GM12878 (cell line): Measurements from ENCODE around the gene GGPS1. TPM values are rescaled to one million over a fixed set of nuclear protein-coding genes. Genes with fewer than 3 reads are reported as not detected.

Source experiments
- ASH2L ChIP-seq: fragments of 300-600, 200-600 bp; sonication (generic); IDR thresholded peaks from 2 replicates; pipeline ENCODE4 v1.6.1; 2017; ENCODE audit warnings: low read depth, mild to moderate bottlenecking, borderline replicate concordance
- CHD2 ChIP-seq: IDR thresholded peaks from 2 replicates; pipeline ENCODE4 v1.6.1; 2011; ENCODE audit warnings: low read depth, low read length, improper control_type of control experiment, borderline replicate concordance
- CHD4 ChIP-seq: fragments of 200-600 bp; sonication (generic); IDR thresholded peaks from 2 replicates; pipeline ENCODE4 v1.6.1; 2016; ENCODE audit warnings: mild to moderate bottlenecking
- EED ChIP-seq: sonication (generic); IDR thresholded peaks from 2 replicates; pipeline ENCODE4 v1.6.1; 2016; ENCODE audit warnings: antibody characterized with exemption, low read depth
- ESRRA ChIP-seq: IDR thresholded peaks from 2 replicates; pipeline ENCODE4 v1.6.1; 2012; ENCODE audit warnings: mild to moderate bottlenecking, low read length, improper control_type of control experiment
- HDAC2 ChIP-seq: fragments of 200-600 bp; sonication (generic); IDR thresholded peaks from 2 replicates; pipeline ENCODE4 v1.6.1; 2017
- LARP7 ChIP-seq: fragments of 450-650 bp; IDR thresholded peaks from 2 replicates; pipeline ENCODE4 v1.6.1; 2017; ENCODE audit warnings: mild to moderate bottlenecking
- MEF2B ChIP-seq: fragments of 450-650 bp; IDR thresholded peaks from 2 replicates; pipeline ENCODE4 v1.6.1; 2018; ENCODE audit warnings: mild to moderate bottlenecking, moderate library complexity; ENCODE audit not compliant: partially characterized antibody, poor library complexity, severe bottlenecking
- MTA2 ChIP-seq: fragments of 450-650 bp; IDR thresholded peaks from 2 replicates; pipeline ENCODE4 v1.6.1; 2016; ENCODE audit warnings: low read depth, mild to moderate bottlenecking, moderate library complexity
- MTA3 ChIP-seq: IDR thresholded peaks from 2 replicates; pipeline ENCODE4 v1.6.1; 2012; ENCODE audit warnings: low read length, inconsistent platforms, borderline replicate concordance
- NR2F1 ChIP-seq: fragments of 450-650 bp; conservative IDR thresholded peaks from 2 replicates; pipeline ENCODE4 v1.6.1; 2017; ENCODE audit warnings: mild to moderate bottlenecking
- RBBP5 ChIP-seq: fragments of 200-600 bp; sonication (generic); conservative IDR thresholded peaks from 2 replicates; pipeline ENCODE4 v1.6.1; 2016
- RCOR1 ChIP-seq: conservative IDR thresholded peaks from 2 replicates; pipeline ENCODE4 v1.6.1; 2012; ENCODE audit warnings: low read depth, low read length, improper control_type of control experiment
- SREBF2 ChIP-seq: IDR thresholded peaks from 2 replicates; pipeline ENCODE4 v1.6.1; 2012; ENCODE audit warnings: mild to moderate bottlenecking, low read length
- YY1 ChIP-seq: IDR thresholded peaks from 2 replicates; pipeline ENCODE4 v1.6.1; 2011; ENCODE audit warnings: low read depth, mild to moderate bottlenecking, low read length
- ZNF217 ChIP-seq: fragments of 450-650 bp; IDR thresholded peaks from 2 replicates; pipeline ENCODE4 v1.6.1; 2017; ENCODE audit warnings: antibody characterized with exemption, mild to moderate bottlenecking
- polyA plus RNA-seq, 11 experiments: library from polyadenylated mRNA; depleted of rRNA in 4 of 11; unstranded in 6 of 11; stranded (reverse) in 5 of 11; fragments of >200 nt; fragmentation: Nextera tagmentation in 4 of 11; fragmentation: Illumina TruSeq in 1 of 11; extraction: Ambion mirVana in 4 of 11; extraction: Trizol in 1 of 11; gene quantifications; 1 replicate in 1 of 11; 2 replicates in 10 of 11; pipeline versions ENCODE4 v1.2.1 to v1.2.3, GENCODE V29; 2011 to 2016; ENCODE audit warnings: inconsistent platforms in 2 of 11, missing spikeins in 2 of 11, low read depth in 1 of 11
- total RNA-seq, 4 experiments: library from RNA; depleted of rRNA in 3 of 4; stranded (reverse); fragments of >200 nt in 3 of 4; fragmentation: Illumina TruSeq in 1 of 4; extraction: Trizol in 1 of 4; gene quantifications; 2 replicates each; pipeline versions ENCODE4 v1.2.1 to v1.2.3, GENCODE V29; 2013 to 2021
- TF ChIP-seq, protein P1 (sequence below): IDR thresholded peaks from 2 replicates; pipeline ENCODE4 v1.6.1; 2012; ENCODE audit warnings: improper control_type of control experiment, low read depth, low read length; ENCODE audit not compliant: insufficient replicate concordance
- TF ChIP-seq, protein P2 (sequence below): IDR thresholded peaks from 2 replicates; pipeline ENCODE4 v1.6.1; 2011; ENCODE audit warnings: mild to moderate bottlenecking, low read depth, low read length, moderate library complexity; ENCODE audit not compliant: insufficient replicate concordance
- TF ChIP-seq, protein P3 (sequence below): fragments of 450-650 bp; IDR thresholded peaks from 2 replicates; pipeline ENCODE4 v1.6.1; 2016; ENCODE audit warnings: mild to moderate bottlenecking
- TF ChIP-seq, protein P4 (sequence below): IDR thresholded peaks from 2 replicates; pipeline ENCODE4 v1.6.1; 2011; ENCODE audit warnings: borderline replicate concordance, low read depth, mild to moderate bottlenecking, moderate library complexity, low read length; ENCODE audit not compliant: insufficient read depth, poor library complexity, severe bottlenecking
- TF ChIP-seq, protein P5 (sequence below): IDR thresholded peaks from 2 replicates; pipeline ENCODE4 v1.6.1; 2011; ENCODE audit warnings: low read depth, low read length, improper control_type of control experiment, borderline replicate concordance

GGPS1 gene
- total and polyA plus RNA-seq, 10 of the 15 experiments (the other 5 are each of a cell fraction or from before 2014, with no cell fraction given) = 15.1 to 36.0 (median 25.3) TPM

DNA sequence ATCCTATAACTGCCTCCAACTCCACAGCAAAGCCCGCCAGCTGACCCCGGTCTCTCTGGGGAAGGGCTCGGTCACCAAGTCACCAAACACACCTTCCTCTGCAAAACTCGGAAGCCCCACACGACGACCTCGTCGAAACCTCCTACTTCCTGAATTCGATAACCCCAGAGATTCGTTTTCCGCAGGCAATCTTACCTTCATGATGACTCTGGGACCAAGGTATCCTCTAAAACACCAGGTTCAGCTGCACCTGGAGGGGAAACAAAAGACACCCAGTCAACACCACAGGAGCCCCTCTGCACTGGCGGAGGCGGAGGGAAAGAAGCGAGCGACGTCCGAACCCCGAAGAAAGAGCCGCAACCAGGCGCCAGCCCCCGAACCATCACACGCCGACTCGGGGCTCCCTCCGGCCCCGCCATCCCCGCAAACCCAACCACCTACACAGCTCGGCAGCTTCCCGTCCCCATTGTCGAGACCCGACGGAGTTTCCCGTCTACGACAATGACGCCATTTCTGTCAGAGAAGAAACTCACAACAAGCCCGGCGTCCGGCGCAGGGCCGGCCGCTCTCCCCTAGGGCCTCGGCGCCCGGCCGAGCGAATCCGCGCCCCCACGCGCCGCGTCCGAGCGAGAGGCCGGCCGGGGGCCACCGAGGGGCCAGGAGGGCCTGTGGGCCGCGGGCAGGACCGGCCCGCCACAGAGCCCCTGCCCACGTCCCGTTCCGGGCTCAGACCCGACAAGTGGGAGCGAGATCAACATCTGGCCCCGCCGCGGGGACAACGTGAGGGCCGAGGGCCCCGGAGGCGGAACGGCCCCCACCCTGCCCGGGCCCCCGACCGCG, 1.4 kb upstream of the GGPS1 start (continued):
- TF ChIP-seq NR2F1 (peak; percentile 29), RCOR1 (no peak), EED (no peak), SREBF2 (no peak), CHD2 (no peak), LARP7 (peak; percentile 77; the same call in 1 of the 2 replicates), ESRRA (no peak), YY1 (peak; percentile 77; the same call in 1 of the 2 replicates), RBBP5 (no peak), MEF2B (no peak), CHD4 (no peak), MTA3 (no peak), HDAC2 (no peak), ASH2L (no peak), ZNF217 (0 out of 2 replicates have a peak, but pooled peaks have one; percentile 18), MTA2 (no peak)
- TF ChIP-seq, protein P1, sequence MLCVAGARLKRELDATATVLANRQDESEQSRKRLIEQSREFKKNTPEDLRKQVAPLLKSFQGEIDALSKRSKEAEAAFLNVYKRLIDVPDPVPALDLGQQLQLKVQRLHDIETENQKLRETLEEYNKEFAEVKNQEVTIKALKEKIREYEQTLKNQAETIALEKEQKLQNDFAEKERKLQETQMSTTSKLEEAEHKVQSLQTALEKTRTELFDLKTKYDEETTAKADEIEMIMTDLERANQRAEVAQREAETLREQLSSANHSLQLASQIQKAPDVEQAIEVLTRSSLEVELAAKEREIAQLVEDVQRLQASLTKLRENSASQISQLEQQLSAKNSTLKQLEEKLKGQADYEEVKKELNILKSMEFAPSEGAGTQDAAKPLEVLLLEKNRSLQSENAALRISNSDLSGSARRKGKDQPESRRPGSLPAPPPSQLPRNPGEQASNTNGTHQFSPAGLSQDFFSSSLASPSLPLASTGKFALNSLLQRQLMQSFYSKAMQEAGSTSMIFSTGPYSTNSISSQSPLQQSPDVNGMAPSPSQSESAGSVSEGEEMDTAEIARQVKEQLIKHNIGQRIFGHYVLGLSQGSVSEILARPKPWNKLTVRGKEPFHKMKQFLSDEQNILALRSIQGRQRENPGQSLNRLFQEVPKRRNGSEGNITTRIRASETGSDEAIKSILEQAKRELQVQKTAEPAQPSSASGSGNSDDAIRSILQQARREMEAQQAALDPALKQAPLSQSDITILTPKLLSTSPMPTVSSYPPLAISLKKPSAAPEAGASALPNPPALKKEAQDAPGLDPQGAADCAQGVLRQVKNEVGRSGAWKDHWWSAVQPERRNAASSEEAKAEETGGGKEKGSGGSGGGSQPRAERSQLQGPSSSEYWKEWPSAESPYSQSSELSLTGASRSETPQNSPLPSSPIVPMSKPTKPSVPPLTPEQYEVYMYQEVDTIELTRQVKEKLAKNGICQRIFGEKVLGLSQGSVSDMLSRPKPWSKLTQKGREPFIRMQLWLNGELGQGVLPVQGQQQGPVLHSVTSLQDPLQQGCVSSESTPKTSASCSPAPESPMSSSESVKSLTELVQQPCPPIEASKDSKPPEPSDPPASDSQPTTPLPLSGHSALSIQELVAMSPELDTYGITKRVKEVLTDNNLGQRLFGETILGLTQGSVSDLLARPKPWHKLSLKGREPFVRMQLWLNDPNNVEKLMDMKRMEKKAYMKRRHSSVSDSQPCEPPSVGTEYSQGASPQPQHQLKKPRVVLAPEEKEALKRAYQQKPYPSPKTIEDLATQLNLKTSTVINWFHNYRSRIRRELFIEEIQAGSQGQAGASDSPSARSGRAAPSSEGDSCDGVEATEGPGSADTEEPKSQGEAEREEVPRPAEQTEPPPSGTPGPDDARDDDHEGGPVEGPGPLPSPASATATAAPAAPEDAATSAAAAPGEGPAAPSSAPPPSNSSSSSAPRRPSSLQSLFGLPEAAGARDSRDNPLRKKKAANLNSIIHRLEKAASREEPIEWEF = no peak
- TF ChIP-seq, protein P2, sequence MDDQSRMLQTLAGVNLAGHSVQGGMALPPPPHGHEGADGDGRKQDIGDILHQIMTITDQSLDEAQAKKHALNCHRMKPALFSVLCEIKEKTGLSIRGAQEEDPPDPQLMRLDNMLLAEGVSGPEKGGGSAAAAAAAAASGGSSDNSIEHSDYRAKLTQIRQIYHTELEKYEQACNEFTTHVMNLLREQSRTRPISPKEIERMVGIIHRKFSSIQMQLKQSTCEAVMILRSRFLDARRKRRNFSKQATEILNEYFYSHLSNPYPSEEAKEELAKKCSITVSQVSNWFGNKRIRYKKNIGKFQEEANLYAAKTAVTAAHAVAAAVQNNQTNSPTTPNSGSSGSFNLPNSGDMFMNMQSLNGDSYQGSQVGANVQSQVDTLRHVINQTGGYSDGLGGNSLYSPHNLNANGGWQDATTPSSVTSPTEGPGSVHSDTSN = no peak
- TF ChIP-seq, protein P3, sequence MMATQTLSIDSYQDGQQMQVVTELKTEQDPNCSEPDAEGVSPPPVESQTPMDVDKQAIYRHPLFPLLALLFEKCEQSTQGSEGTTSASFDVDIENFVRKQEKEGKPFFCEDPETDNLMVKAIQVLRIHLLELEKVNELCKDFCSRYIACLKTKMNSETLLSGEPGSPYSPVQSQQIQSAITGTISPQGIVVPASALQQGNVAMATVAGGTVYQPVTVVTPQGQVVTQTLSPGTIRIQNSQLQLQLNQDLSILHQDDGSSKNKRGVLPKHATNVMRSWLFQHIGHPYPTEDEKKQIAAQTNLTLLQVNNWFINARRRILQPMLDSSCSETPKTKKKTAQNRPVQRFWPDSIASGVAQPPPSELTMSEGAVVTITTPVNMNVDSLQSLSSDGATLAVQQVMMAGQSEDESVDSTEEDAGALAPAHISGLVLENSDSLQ = no peak
- TF ChIP-seq, protein P4, sequence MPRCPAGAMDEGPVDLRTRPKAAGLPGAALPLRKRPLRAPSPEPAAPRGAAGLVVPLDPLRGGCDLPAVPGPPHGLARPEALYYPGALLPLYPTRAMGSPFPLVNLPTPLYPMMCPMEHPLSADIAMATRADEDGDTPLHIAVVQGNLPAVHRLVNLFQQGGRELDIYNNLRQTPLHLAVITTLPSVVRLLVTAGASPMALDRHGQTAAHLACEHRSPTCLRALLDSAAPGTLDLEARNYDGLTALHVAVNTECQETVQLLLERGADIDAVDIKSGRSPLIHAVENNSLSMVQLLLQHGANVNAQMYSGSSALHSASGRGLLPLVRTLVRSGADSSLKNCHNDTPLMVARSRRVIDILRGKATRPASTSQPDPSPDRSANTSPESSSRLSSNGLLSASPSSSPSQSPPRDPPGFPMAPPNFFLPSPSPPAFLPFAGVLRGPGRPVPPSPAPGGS = no peak
- TF ChIP-seq, protein P5, sequence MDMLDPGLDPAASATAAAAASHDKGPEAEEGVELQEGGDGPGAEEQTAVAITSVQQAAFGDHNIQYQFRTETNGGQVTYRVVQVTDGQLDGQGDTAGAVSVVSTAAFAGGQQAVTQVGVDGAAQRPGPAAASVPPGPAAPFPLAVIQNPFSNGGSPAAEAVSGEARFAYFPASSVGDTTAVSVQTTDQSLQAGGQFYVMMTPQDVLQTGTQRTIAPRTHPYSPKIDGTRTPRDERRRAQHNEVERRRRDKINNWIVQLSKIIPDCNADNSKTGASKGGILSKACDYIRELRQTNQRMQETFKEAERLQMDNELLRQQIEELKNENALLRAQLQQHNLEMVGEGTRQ = no peak
